Astrocyte (in vitro differentiated cells and primary cell): ENCODE results near the gene PNPLA7. TPM values are rescaled to one million over a fixed set of nuclear protein-coding genes. Genes with fewer than 3 reads are reported as not detected.
"Not testable (repeated sequence)": the region's sequence is repeated elsewhere in the genome, so short reads cannot be mapped to it uniquely, and the experiment has no call there.

Source experiments
- DNase-seq: peaks from one replicate; pipeline ENCODE4 v3.0.0-alpha.2; 2010; ENCODE audit warnings: low read depth
- FAIRE-seq: peaks from 2 replicates; lab custom pipeline; 2011; peaks lifted over from hg19 to GRCh38; lab: Jason Lieb, UNC
- H2AFZ ChIP-seq: 2 replicates; pipeline ENCODE4 v1.6.0; 2012; ENCODE audit warnings: low read depth, low read length, inconsistent platforms
- H3K27ac ChIP-seq: 2 replicates; pipeline ENCODE4 v1.5.1; 2011; ENCODE audit warnings: low read depth, low read length, inconsistent platforms
- H3K27me3 ChIP-seq: 2 replicates; pipeline ENCODE4 v1.6.0; 2011; ENCODE audit warnings: low read length, inconsistent platforms; ENCODE audit not compliant: insufficient read depth
- H3K36me3 ChIP-seq: 2 replicates; pipeline ENCODE4 v1.5.1; 2011; ENCODE audit warnings: low read length, inconsistent platforms; ENCODE audit not compliant: insufficient read depth
- H3K4me1 ChIP-seq: 2 replicates; pipeline ENCODE4 v1.5.1; 2011; ENCODE audit warnings: low read length, inconsistent platforms; ENCODE audit not compliant: insufficient read depth
- H3K4me2 ChIP-seq: 2 replicates; pipeline ENCODE4 v1.6.0; 2012; ENCODE audit warnings: low read length, inconsistent platforms
- H3K4me3 ChIP-seq: 2 replicates; pipeline ENCODE4 v1.5.1; 2011; ENCODE audit warnings: low read depth, mild to moderate bottlenecking, low read length, inconsistent platforms; ENCODE audit not compliant: insufficient read depth
- H3K79me2 ChIP-seq: 2 replicates; pipeline ENCODE4 v1.6.0; 2012; ENCODE audit warnings: mild to moderate bottlenecking, low read length, inconsistent platforms; ENCODE audit not compliant: insufficient read depth
- H3K9ac ChIP-seq: 2 replicates; pipeline ENCODE4 v1.6.0; 2012; ENCODE audit warnings: mild to moderate bottlenecking, low read length, inconsistent platforms
- H3K9me3 ChIP-seq: 2 replicates; pipeline ENCODE4 v1.5.1; 2012; ENCODE audit warnings: low read depth, mild to moderate bottlenecking, low read length, inconsistent platforms; ENCODE audit not compliant: insufficient read depth
- H4K20me1 ChIP-seq: 2 replicates; pipeline ENCODE4 v1.6.0; 2012; ENCODE audit warnings: low read length, inconsistent platforms; ENCODE audit not compliant: insufficient read depth
- H3K27ac Mint-ChIP-seq: one replicate; pipeline ENCODE4 v1.8.0; 2021; ENCODE audit warnings: mild to moderate bottlenecking, mixed read lengths; ENCODE audit not compliant: unreplicated experiment
- H3K27me3 Mint-ChIP-seq: one replicate; pipeline ENCODE4 v1.8.0; 2021; ENCODE audit warnings: low read depth, mixed read lengths; ENCODE audit not compliant: unreplicated experiment
- H3K36me3 Mint-ChIP-seq: one replicate; pipeline ENCODE4 v1.8.0; 2021; ENCODE audit warnings: low read depth, mixed read lengths; ENCODE audit not compliant: unreplicated experiment
- H3K4me1 Mint-ChIP-seq: one replicate; pipeline ENCODE4 v1.8.0; 2021; ENCODE audit warnings: low read depth, mixed read lengths; ENCODE audit not compliant: unreplicated experiment
- H3K4me3 Mint-ChIP-seq: one replicate; pipeline ENCODE4 v1.8.0; 2021; ENCODE audit warnings: mild to moderate bottlenecking, moderate library complexity, mixed read lengths; ENCODE audit not compliant: unreplicated experiment
- H3K9me3 Mint-ChIP-seq: one replicate; pipeline ENCODE4 v1.8.0; 2021; ENCODE audit warnings: mild to moderate bottlenecking, mixed read lengths; ENCODE audit not compliant: unreplicated experiment
- CTCF ChIP-seq: IDR thresholded peaks from 2 replicates; pipeline ENCODE4 v1.5.1; 2011; ENCODE audit warnings: low read depth, mild to moderate bottlenecking, inconsistent platforms, low read length, moderate library complexity; ENCODE audit not compliant: insufficient read depth
- EZH2 ChIP-seq: IDR thresholded peaks from 2 replicates; pipeline ENCODE4 v1.6.1; 2012; ENCODE audit warnings: mild to moderate bottlenecking, low read length, inconsistent platforms; ENCODE audit not compliant: insufficient read depth
- total RNA-seq: library from RNA; stranded (reverse); gene quantifications from 2 replicates; pipeline ENCODE4 v1.2.1, GENCODE V29; 2021

PNPLA7 gene
- total RNA-seq, 1 donor from 2014 or later, result 2.6 TPM

DNA sequence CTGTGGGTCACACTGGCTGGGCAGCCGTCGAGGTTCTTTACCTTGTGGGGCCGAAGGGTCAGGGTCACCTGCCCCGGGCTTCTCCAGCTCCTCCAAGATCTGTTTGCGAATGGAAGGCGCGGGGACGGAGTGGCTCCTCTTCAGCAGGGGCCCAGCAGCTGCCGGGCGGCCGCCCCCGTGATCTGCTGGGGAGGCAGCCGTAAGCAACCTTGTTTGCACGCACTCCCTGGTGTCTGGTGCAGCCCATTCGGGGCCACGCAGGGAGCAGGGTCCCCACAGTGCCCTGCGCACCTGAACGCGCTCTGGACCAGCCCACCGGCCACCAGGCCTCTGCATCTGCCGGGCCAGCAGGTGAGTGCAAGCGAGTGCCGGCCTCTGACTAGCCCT lies 34.9 kb downstream of the PNPLA7 start:
- no peak overlapping the region for H3K27ac Mint-ChIP-seq

GRCh38 chr9:137514691-137515337 lies 35.4 kb downstream of the PNPLA7 start:
- DNase-seq, result no peak
- no peak for FAIRE-seq
- H3K9me3 Mint-ChIP-seq, result peaks cover 2% of the 10 kb centered on the region
- H3K36me3 Mint-ChIP-seq, result peaks cover 4% of the 10 kb centered on the region
- Histone ChIP-seq H3K4me2 (no peak overlapping the region), H3K9ac (no peak overlapping the region), H3K27ac (no peak overlapping the region), H2AFZ (no peak overlapping the region), H3K4me1 (no peaks in the 10 kb centered on the region), H3K27me3 (no peaks in the 10 kb centered on the region), H3K4me3 (no peak overlapping the region), H3K79me2 (no peaks in the 10 kb centered on the region), H4K20me1 (no peaks in the 10 kb centered on the region), H3K9me3 (no peaks in the 10 kb centered on the region), H3K36me3 (no peaks in the 10 kb centered on the region)
- H3K27ac Mint-ChIP-seq, result no peak overlapping the region
- no peaks in the 10 kb centered on the region for H3K4me1 Mint-ChIP-seq
- peaks cover 2% of the 10 kb centered on the region for H3K27me3 Mint-ChIP-seq
- H3K4me3 Mint-ChIP-seq, result no peak overlapping the region
- TF ChIP-seq EZH2 (no peak), CTCF (no peak)

More for the DNA sequence above, 34.9 kb downstream of the PNPLA7 start:
- Histone ChIP-seq H3K4me2 (no peak overlapping the region), H3K9ac (no peak overlapping the region), H3K9me3 (no peaks in the 10 kb centered on the region), H3K36me3 (no peaks in the 10 kb centered on the region), H3K4me3 (no peak overlapping the region), H3K79me2 (no peaks in the 10 kb centered on the region), H2AFZ (no peak overlapping the region), H3K4me1 (no peaks in the 10 kb centered on the region), H3K27ac (no peak overlapping the region), H4K20me1 (no peaks in the 10 kb centered on the region), H3K27me3 (no peaks in the 10 kb centered on the region)
- Mint-ChIP-seq H3K36me3 (peaks cover 9% of the 10 kb centered on the region), H3K4me3 (no peak overlapping the region), H3K27me3 (peaks cover 2% of the 10 kb centered on the region), H3K9me3 (peaks cover 2% of the 10 kb centered on the region), H3K4me1 (no peaks in the 10 kb centered on the region)
- FAIRE-seq (no peak), DNase-seq (no peak)
- TF ChIP-seq EZH2 (no peak), CTCF (no peak)

DNA sequence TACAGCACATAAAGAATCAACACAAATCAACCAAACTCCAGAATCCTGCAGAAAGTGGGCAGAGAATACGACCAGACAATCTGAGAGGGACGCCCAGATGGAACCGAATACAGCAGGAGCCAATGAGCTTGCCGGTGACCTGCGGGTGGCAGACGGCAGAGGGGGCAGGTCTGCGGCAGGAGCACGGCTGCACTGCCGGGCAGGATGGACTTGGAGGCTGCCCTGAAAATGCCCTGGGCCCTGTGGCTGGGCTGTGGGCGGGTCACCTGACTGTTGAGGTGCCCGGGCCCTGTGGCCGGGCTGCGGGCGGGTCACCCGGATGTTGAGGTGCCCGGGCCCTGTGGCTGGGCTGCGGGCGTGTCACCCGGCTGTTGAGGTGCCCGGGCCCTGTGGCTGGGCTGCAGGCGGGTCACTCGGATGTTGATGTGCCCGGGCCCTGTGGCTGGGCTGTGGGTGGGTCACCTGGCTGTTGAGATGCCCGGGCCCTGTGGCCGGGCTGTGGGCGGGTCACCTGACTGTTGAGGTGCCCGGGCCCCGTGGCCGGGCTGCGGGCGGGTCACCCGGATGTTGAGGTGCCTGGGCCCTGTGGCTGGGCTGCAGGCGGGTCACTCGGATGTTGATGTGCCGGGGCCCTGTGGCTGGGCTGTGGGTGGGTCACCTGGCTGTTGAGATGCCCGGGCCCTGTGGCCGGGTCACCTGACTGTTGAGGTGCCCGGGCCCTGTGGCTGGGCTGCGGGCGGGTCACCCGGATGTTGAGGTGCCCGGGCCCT lies 36.2 kb downstream of the PNPLA7 start:
- H3K4me1 Mint-ChIP-seq, H3K9ac ChIP-seq, H3K36me3 Mint-ChIP-seq, FAIRE-seq, H3K4me3 Mint-ChIP-seq, H3K27me3 ChIP-seq, H3K4me1 ChIP-seq, H3K4me2 ChIP-seq, H4K20me1 ChIP-seq, H3K79me2 ChIP-seq, H3K9me3 Mint-ChIP-seq, H3K27me3 Mint-ChIP-seq, DNase-seq, H3K4me3 ChIP-seq, H3K36me3 ChIP-seq, H2AFZ ChIP-seq, H3K27ac ChIP-seq, H3K27ac Mint-ChIP-seq, H3K9me3 ChIP-seq: not testable (repeated sequence)

GRCh38 chr9:137513136-137513535 lies 37.1 kb downstream of the PNPLA7 start:
- H3K9ac ChIP-seq, H3K27me3 ChIP-seq, H3K9me3 Mint-ChIP-seq, H4K20me1 ChIP-seq, DNase-seq, H3K4me2 ChIP-seq, H2AFZ ChIP-seq, H3K36me3 ChIP-seq, H3K27me3 Mint-ChIP-seq, H3K4me1 Mint-ChIP-seq, H3K4me3 Mint-ChIP-seq, H3K27ac Mint-ChIP-seq, H3K27ac ChIP-seq, H3K4me1 ChIP-seq, H3K9me3 ChIP-seq, FAIRE-seq, H3K4me3 ChIP-seq, H3K79me2 ChIP-seq: not testable (repeated sequence)
- H3K36me3 Mint-ChIP-seq, result peaks cover 15% of the 10 kb centered on the region
